Measurements from ENCODE around the gene HMOX2.

DNA sequence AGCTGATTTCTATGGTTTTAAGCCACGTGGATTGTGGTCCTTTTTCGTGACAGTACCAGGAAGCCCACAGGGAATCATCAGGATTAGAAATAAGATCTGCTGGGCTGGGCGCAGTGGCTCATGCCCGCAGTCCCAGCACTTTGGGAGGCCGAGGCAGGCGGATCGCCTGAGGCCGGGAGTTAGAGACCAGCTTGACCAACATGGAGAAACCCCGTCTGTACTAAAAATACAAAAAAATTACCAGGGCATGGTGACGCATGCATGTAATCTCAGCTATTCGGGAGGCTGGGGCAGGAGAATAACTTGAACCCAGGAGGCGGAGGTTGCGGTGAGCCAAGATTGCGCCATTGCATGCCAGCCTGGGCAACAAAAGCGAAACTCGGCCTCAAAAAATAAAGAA, 8.3 kb upstream of the HMOX2 start:
- TF ChIP-seq, protein P1, sequence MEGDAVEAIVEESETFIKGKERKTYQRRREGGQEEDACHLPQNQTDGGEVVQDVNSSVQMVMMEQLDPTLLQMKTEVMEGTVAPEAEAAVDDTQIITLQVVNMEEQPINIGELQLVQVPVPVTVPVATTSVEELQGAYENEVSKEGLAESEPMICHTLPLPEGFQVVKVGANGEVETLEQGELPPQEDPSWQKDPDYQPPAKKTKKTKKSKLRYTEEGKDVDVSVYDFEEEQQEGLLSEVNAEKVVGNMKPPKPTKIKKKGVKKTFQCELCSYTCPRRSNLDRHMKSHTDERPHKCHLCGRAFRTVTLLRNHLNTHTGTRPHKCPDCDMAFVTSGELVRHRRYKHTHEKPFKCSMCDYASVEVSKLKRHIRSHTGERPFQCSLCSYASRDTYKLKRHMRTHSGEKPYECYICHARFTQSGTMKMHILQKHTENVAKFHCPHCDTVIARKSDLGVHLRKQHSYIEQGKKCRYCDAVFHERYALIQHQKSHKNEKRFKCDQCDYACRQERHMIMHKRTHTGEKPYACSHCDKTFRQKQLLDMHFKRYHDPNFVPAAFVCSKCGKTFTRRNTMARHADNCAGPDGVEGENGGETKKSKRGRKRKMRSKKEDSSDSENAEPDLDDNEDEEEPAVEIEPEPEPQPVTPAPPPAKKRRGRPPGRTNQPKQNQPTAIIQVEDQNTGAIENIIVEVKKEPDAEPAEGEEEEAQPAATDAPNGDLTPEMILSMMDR (IDR thresholded peaks at IDR 0.05) = no peak
- TF ChIP-seq POLR2A (IDR thresholded peaks at IDR 0.05) = no peak
